Measurements from ENCODE around the gene ZSCAN18. TPM values are rescaled to one million over a fixed set of nuclear protein-coding genes. Genes with fewer than 3 reads are reported as not detected.

ZSCAN18 gene
- total RNA-seq, 1 donor from 2014 or later: 76.1 TPM

GRCh38 chr19:58085348-58085875 lies 12.6 kb downstream of the ZSCAN18 start:
- H3K36me3 ChIP-seq: peaks cover 83% of the 10 kb centered on the region

GRCh38 chr19:58084596-58085347 lies 13.3 kb downstream of the ZSCAN18 start:
- Histone ChIP-seq H3K4me1 (no peaks in the 10 kb centered on the region), H3K4me3 (no peak overlapping the region), H3K27ac (replicated peaks) (no peak overlapping the region), H3K36me3 (peaks cover 82% of the 10 kb centered on the region), H3K9me3 (replicated peaks) (peaks cover 78% of the 10 kb centered on the region), H3K27me3 (ENCODE audit: low read depth) (no peaks in the 10 kb centered on the region)
- intact Hi-C loops (cut with micrococcal nuclease): no loop called here
- TF ChIP-seq CTCF (IDR thresholded peaks at IDR 0.05; ENCODE audit: borderline replicate concordance): no peak
- DNase-seq: no peak

More at GRCh38 chr19:58085348-58085875, 12.6 kb downstream of the ZSCAN18 start:
- H3K4me1 ChIP-seq: no peaks in the 10 kb centered on the region
- intact Hi-C loops (cut with micrococcal nuclease): no loop called here
- peaks cover 79% of the 10 kb centered on the region for H3K9me3 ChIP-seq (replicated peaks)
- H3K27me3 ChIP-seq (ENCODE audit: low read depth): no peaks in the 10 kb centered on the region
- no peak for TF ChIP-seq CTCF (IDR thresholded peaks at IDR 0.05; ENCODE audit: borderline replicate concordance)
- DNase-seq: no peak
- no peak overlapping the region for H3K27ac ChIP-seq (replicated peaks)
- no peak overlapping the region for H3K4me3 ChIP-seq

GRCh38 chr19:58083021-58083420 lies 15.0 kb downstream of the ZSCAN18 start:
- TF ChIP-seq CTCF (IDR thresholded peaks at IDR 0.05; ENCODE audit: borderline replicate concordance): no peak
- no peak for DNase-seq
- H3K36me3 ChIP-seq: peaks cover 74% of the 10 kb centered on the region
- no peak overlapping the region for H3K27ac ChIP-seq (replicated peaks)
- no peak overlapping the region for H3K4me3 ChIP-seq
- intact Hi-C loops (cut with micrococcal nuclease): no loop called here
- no peaks in the 10 kb centered on the region for H3K4me1 ChIP-seq
- H3K9me3 ChIP-seq (replicated peaks): peaks cover 83% of the 10 kb centered on the region
- no peaks in the 10 kb centered on the region for H3K27me3 ChIP-seq (ENCODE audit: low read depth)

GRCh38 chr19:58079792-58080191 lies 18.2 kb downstream of the ZSCAN18 start:
- intact Hi-C loops (cut with micrococcal nuclease): no loop called here
- DNase-seq: no peak
- Histone ChIP-seq H3K4me1 (no peaks in the 10 kb centered on the region), H3K4me3 (no peak overlapping the region), H3K9me3 (replicated peaks) (peaks cover 95% of the 10 kb centered on the region), H3K27me3 (ENCODE audit: low read depth) (no peaks in the 10 kb centered on the region), H3K27ac (replicated peaks) (no peak overlapping the region), H3K36me3 (peaks cover 53% of the 10 kb centered on the region)
- TF ChIP-seq CTCF (IDR thresholded peaks at IDR 0.05; ENCODE audit: borderline replicate concordance): no peak

- no peak for TF ChIP-seq CTCF (IDR thresholded peaks at IDR 0.05; ENCODE audit: borderline replicate concordance)
- Histone ChIP-seq H3K36me3 (peaks cover 94% of the 10 kb centered on the region), H3K27me3 (ENCODE audit: low read depth) (no peaks in the 10 kb centered on the region), H3K4me3 (no peak overlapping the region), H3K27ac (replicated peaks) (no peak overlapping the region), H3K9me3 (replicated peaks) (peaks cover 99% of the 10 kb centered on the region), H3K4me1 (no peaks in the 10 kb centered on the region)
- DNase-seq: no peak
- intact Hi-C loops (cut with micrococcal nuclease): no loop called here
Measured at GRCh38 chr19:58067240-58067912, 30.7 kb downstream of the ZSCAN18 start.

Data from left ventricle myocardium inferior (tissue), 1 donor.